ENCODE results near the gene P2RX5.

Gene P2RX5

DNA sequence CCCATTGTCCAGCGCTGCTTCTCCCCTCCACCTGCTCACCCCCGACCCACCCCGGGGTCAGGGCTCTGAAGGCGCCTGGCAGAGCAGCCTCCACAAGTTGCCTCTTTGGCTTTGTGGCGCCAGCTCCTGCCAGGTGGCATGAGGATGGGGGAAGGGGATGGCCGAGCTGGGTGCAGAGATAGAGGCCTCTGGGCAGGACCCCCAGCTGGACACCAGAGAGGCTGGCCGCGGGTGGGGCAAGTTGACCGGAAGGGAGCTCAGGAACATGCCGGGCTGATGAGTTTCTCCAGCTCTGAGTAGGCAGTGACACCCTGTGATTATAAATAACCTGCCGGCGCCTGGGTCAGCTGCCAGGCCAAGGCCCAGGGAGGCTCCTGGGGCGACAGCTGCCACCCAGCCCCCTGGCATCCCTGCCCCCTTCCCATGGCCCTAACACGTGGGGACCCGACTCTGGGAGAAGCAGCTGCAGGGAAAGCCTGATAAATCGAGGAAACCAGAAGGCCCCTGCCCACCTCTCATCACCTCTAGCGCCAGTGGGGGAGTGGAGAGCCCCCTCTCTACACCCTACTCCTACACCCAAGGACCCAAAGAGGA, 729 bp downstream of the P2RX5 start:
- Mint-ChIP-seq H3K36me3 (ENCODE audit: low read depth) (no peaks in the 10 kb centered on the region), H3K27me3 (no peaks in the 10 kb centered on the region), H3K27ac (no peak overlapping the region), H3K9me3 (no peaks in the 10 kb centered on the region), H3K4me3 (peak overlapping the region; percentile 88), H3K4me1 (ENCODE audit: low read depth) (peaks cover 29% of the 10 kb centered on the region)

DNA sequence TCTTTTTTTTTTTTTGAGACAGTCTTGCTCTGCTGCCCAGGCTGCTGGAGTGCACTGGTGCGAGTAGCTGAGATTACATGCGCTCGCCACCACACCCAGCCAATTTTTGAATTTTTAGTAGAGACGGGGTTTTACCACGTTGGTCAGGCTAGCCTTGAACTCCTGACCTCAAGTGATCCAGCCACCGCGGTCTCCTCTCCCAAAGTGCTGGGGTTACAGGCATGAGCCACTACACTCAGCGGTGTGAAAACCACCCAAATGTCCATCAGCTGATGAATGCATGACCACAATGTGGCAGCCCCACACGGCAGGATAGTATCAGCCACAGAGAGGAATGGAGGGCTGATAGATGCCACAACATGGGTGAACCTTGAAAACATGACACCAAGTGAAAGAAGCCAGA, 2.1 kb downstream of the P2RX5 start:
- peaks cover 3% of the 10 kb centered on the region for H3K36me3 Mint-ChIP-seq (ENCODE audit: low read depth)
- no peaks in the 10 kb centered on the region for H3K27me3 Mint-ChIP-seq
- H3K4me3 Mint-ChIP-seq = peak overlapping the region; percentile 88
- peak overlapping the region; percentile 78 for H3K27ac Mint-ChIP-seq
- H3K9me3 Mint-ChIP-seq = no peaks in the 10 kb centered on the region
- peaks cover 34% of the 10 kb centered on the region for H3K4me1 Mint-ChIP-seq (ENCODE audit: low read depth)

DNA sequence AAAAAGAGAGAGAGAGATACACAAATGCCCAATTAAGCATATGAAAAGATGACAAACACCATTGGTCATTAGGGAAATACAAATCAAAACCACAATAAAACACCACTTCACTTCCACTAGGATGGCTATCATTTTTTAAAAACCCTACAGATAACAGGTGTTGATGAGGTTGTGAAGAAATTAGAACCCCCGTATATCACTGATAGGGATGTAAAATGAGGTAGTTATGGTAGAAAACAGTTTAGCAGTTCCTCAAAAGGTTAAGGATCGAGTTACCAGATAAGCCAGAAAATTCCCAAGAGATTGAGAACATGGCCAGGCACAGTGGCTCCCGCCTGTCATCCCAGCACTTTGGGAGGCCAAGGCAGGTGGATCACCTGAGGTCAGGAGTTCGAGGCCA, 2.8 kb downstream of the P2RX5 start:
- H3K27ac Mint-ChIP-seq = peak overlapping the region; percentile 49
- H3K36me3 Mint-ChIP-seq (ENCODE audit: low read depth) = peaks cover 3% of the 10 kb centered on the region
- peak overlapping the region; percentile 26 for H3K4me3 Mint-ChIP-seq
- no peaks in the 10 kb centered on the region for H3K9me3 Mint-ChIP-seq
- H3K4me1 Mint-ChIP-seq (ENCODE audit: low read depth) = peaks cover 37% of the 10 kb centered on the region
- H3K27me3 Mint-ChIP-seq = no peaks in the 10 kb centered on the region

DNA sequence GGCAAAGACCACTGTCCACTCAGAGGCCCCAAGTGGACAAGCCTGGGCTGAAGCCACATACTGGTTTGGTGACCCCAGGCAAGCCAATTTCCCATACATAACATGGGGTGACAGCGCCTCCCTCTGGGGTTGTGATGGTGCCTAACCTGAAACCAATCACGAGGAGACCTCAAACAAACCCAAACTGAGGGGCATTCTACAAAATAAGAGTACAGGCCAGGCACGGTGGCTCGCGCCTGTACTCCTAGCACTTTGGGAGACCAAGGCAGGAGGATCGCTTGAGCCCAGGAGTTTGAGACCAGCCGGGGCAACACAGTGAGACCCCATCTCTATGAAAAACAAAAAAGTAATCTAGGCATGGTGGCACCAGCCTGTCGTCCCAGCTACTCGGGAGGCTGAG, 3.6 kb downstream of the P2RX5 start:
- Mint-ChIP-seq H3K9me3 (no peaks in the 10 kb centered on the region), H3K4me1 (ENCODE audit: low read depth) (peaks cover 39% of the 10 kb centered on the region), H3K4me3 (no peak overlapping the region), H3K27ac (no peak overlapping the region), H3K27me3 (no peaks in the 10 kb centered on the region), H3K36me3 (ENCODE audit: low read depth) (peaks cover 3% of the 10 kb centered on the region)

DNA sequence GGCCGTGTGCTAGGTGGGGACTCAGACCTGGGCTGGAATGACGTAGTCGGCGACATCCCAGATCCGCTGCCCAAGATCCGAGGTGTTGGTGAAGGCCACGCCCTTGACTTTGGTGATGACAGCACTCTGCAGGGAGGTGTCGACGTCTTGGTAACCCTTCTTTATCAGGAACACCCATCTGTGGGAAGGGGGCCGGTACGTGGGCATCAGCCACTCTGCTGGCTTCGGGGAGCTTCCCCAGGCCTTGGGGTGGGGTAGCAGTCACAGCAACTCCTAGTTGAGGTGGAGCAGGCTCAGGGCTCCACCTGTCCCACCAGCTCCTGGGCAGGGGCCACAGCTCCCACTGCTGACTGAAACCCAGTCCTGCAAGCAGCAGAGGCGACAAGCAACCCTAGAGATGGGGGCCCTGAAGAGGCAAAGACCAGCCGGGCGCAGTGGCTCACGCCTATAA, 4.3 kb downstream of the P2RX5 start:
- Mint-ChIP-seq H3K27me3 (no peaks in the 10 kb centered on the region), H3K27ac (no peak overlapping the region), H3K4me3 (no peak overlapping the region), H3K36me3 (ENCODE audit: low read depth) (peaks cover 3% of the 10 kb centered on the region), H3K9me3 (no peaks in the 10 kb centered on the region), H3K4me1 (ENCODE audit: low read depth) (peaks cover 39% of the 10 kb centered on the region)

DNA sequence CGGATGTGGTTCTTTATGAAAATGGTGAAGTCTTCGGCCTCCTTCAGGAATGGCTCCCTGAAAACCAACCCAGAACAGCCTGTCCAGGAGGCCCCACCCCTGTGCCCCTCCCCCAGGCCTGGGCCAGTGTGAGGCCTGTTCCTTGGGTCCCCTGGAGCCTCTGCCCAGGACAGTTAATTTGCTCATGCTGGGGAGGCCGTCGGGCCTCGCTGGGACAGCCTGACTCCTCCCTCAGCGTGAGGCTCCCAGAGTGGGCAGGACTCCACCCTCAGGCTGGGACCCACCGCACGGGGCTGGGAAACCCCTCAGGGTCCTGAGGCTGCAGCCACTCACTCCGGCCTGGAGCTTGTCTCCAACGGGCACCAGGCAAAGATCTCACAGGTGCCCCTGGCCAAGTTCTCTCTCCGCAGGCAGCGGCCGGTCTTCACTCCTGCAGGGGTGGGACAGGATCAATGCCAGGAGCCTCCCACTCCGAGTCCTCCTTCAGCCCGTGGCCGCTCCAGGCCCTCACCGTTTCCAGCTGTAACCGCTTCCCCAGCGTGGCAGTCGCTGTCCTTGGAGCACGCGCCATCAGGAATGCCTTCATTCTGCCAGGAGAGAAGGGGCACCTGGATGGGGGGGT, 5.8 kb downstream of the P2RX5 start:
- Mint-ChIP-seq H3K36me3 (ENCODE audit: low read depth) (peaks cover 3% of the 10 kb centered on the region), H3K4me3 (no peak overlapping the region), H3K9me3 (no peaks in the 10 kb centered on the region), H3K4me1 (ENCODE audit: low read depth) (peaks cover 35% of the 10 kb centered on the region), H3K27me3 (no peaks in the 10 kb centered on the region), H3K27ac (no peak overlapping the region)

DNA sequence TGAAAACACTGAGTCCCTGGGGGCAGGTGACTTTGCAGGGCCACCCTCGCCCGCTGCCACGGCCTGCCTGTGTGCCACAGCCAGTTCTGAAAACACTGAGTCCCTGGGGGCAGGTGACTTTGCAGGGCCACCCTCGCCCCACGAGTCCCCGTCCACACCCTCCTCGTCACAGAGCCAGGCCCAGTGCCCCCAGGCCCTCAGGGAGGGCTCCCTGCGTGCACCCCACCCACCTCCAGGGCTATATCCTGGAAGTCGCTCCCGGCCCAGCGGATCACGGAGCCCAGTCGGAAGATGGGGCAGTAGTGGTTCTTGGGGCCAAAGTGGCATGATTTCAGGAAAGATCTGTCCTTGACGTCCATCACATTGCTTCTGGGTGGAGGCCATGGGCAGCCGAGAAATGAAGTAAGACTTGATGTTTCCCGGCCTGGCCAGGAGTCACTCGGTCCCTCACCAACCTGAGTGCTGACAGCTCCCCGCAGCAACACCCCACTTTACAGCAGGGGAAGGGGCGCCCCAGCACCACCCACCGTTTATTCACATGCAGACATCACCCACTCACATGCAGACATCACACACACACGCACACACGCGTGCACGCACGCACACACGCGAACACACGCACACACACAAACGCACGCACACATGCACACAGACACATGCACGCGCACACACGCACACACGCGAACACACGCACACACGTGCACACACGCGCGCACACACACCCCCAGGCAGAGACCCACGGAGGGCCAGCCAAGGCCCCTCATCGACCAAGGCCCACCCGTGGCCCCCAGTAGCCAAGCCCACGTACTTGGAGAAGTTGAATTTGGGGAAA, 6.5 kb downstream of the P2RX5 start:
- Mint-ChIP-seq H3K9me3 (no peaks in the 10 kb centered on the region), H3K4me1 (ENCODE audit: low read depth) (peaks cover 32% of the 10 kb centered on the region), H3K27ac (no peak overlapping the region), H3K4me3 (no peak overlapping the region), H3K27me3 (no peaks in the 10 kb centered on the region), H3K36me3 (ENCODE audit: low read depth) (peaks cover 3% of the 10 kb centered on the region)

DNA sequence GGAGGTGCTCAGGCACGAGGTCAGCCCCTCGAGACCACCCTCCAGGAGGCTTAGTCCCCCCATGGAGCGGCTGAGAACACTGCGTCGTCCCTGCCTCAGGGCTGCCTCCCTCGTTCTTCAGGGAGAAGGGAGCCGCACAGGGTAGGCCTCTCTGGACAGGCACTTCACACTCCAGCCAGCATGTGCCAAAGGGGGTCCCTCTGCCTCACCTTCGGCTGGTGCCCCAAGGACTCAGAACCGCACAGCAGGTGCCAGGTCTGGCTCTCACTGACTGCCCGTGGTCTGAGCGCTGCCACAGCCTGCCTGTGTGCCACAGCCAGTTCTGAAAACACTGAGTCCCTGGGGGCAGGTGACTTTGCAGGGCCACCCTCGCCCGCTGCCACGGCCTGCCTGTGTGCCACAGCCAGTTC, 7.1 kb downstream of the P2RX5 start:
- Mint-ChIP-seq H3K27me3 (no peaks in the 10 kb centered on the region), H3K27ac (no peak overlapping the region), H3K9me3 (no peaks in the 10 kb centered on the region), H3K4me1 (ENCODE audit: low read depth) (peaks cover 26% of the 10 kb centered on the region), H3K36me3 (ENCODE audit: low read depth) (peaks cover 3% of the 10 kb centered on the region), H3K4me3 (no peak overlapping the region)

DNA sequence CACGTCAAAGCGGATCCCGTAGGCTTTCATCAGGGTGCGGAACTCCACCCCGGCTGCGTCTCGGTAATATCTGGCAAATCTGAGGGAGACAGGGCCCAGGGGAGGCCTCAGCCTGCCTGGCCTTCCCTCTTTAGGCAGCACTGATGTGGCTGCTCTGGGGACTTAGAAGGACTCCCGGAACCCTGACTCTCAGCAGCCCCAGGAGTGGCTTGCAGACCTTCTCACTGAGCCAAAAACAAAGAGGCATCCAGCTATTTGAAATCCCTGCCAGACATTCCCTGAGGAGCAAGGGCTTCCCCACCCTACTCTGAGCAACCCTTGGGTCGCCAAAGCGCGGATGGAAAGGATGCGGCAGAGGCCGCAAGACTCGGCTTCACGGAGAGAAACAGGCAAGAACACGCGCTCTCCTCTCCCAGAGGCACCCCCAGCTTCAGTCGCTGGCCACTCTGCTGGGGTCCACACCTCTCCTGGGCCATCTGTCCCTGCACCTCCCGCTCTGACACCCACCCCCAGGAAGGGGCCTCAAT, 7.9 kb downstream of the P2RX5 start:
- H3K36me3 Mint-ChIP-seq (ENCODE audit: low read depth) = peaks cover 3% of the 10 kb centered on the region
- H3K27ac Mint-ChIP-seq = no peak overlapping the region
- H3K27me3 Mint-ChIP-seq = no peaks in the 10 kb centered on the region
- no peaks in the 10 kb centered on the region for H3K9me3 Mint-ChIP-seq
- H3K4me3 Mint-ChIP-seq = peak overlapping the region; percentile 32
- H3K4me1 Mint-ChIP-seq (ENCODE audit: low read depth) = peaks cover 23% of the 10 kb centered on the region

DNA sequence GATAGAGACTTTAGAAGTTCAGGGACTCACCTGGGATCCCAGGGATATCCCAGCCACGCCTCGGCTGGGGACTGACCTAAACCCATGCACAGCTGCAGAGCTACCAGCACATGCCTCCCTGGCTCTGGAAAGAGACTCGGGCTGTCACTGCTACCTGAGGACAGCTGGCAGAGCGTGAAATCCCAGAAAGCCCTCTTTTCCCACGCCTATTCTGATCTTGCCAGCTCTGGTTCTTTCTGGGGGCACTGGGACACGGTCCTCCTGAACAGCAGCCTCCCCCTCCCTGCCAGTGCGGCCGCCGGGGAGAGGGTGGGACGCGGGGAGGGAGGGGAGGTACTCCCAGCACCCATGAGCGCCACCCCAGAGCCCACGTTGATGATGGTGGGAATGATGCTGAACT, 10.8 kb downstream of the P2RX5 start:
- H3K27ac Mint-ChIP-seq = no peak overlapping the region
- H3K4me3 Mint-ChIP-seq = no peak overlapping the region
- H3K4me1 Mint-ChIP-seq (ENCODE audit: low read depth) = peaks cover 15% of the 10 kb centered on the region
- no peaks in the 10 kb centered on the region for H3K9me3 Mint-ChIP-seq
- peaks cover 7% of the 10 kb centered on the region for H3K36me3 Mint-ChIP-seq (ENCODE audit: low read depth)
- H3K27me3 Mint-ChIP-seq = no peaks in the 10 kb centered on the region

DNA sequence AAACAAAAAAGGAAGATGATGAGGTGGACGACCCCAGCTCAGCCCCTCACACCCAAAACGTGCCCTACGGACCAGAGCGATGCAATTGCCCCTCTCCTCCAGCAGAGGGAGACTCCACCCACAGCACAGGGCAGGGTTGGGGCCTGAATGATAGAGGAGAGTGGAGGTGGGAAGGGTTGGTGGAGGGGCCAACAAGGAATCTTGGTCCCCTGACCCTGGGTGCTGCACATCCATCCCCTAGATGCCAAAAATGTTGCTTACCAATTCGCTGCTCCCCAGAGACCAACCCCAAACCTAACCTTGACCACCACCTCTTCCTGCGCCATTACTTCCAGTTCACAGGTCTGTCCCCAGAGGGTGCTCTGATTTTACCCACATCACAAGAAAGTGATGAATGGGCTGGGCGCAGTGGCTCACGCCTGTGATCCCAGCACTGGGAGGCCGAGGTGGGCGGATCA, 12.9 kb downstream of the P2RX5 start:
- H3K36me3 Mint-ChIP-seq (ENCODE audit: low read depth) = peaks cover 3% of the 10 kb centered on the region
- no peaks in the 10 kb centered on the region for H3K9me3 Mint-ChIP-seq
- no peak overlapping the region for H3K27ac Mint-ChIP-seq
- H3K27me3 Mint-ChIP-seq = no peaks in the 10 kb centered on the region
- H3K4me1 Mint-ChIP-seq (ENCODE audit: low read depth) = peaks cover 7% of the 10 kb centered on the region
- H3K4me3 Mint-ChIP-seq = no peak overlapping the region

DNA sequence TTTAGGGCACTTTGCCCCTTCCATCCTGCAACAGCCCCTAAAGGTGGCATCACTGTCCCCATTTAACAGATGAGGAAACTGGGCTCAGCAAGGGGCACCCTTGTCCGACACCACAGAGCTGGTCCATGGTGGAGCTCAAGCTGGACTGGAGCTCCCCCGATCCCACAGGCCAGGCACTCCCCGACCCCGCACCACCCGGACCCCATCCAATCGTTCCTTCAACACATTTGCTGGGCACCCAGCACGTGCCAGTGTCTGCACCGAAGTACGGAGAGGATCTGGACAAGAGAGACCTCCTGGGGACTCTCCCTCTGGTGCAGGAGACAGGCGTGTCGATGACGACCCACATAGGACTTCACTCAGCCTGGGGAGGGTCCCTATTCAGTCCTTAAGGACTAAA, 13.9 kb downstream of the P2RX5 start:
- no peak overlapping the region for H3K4me3 Mint-ChIP-seq
- H3K36me3 Mint-ChIP-seq (ENCODE audit: low read depth) = peaks cover 3% of the 10 kb centered on the region
- no peaks in the 10 kb centered on the region for H3K27me3 Mint-ChIP-seq
- no peak overlapping the region for H3K27ac Mint-ChIP-seq
- peaks cover 5% of the 10 kb centered on the region for H3K4me1 Mint-ChIP-seq (ENCODE audit: low read depth)
- H3K9me3 Mint-ChIP-seq = no peaks in the 10 kb centered on the region

DNA sequence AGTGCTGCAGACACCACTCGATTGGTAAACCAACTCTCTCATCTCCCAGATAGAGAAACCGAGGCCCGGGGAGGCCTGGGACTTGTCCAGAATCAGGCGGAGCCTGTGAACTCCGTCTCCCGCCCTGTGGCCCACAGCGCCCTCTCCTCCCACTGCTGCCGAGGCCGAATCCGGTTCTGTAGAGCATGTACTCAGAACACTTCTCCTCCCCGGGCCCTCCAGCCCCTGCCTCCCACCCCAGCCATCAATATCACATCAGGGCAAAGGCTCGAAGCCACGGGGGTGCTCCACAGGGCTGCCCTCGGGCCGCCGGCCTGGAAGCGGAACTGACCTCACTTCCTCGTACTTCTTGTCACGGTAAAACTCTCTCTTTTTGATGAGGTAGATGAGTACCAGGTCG, 14.4 kb downstream of the P2RX5 start:
- peaks cover 3% of the 10 kb centered on the region for H3K36me3 Mint-ChIP-seq (ENCODE audit: low read depth)
- no peak overlapping the region for H3K4me3 Mint-ChIP-seq
- H3K9me3 Mint-ChIP-seq = no peaks in the 10 kb centered on the region
- peaks cover 5% of the 10 kb centered on the region for H3K4me1 Mint-ChIP-seq (ENCODE audit: low read depth)
- no peaks in the 10 kb centered on the region for H3K27me3 Mint-ChIP-seq
- no peak overlapping the region for H3K27ac Mint-ChIP-seq

DNA sequence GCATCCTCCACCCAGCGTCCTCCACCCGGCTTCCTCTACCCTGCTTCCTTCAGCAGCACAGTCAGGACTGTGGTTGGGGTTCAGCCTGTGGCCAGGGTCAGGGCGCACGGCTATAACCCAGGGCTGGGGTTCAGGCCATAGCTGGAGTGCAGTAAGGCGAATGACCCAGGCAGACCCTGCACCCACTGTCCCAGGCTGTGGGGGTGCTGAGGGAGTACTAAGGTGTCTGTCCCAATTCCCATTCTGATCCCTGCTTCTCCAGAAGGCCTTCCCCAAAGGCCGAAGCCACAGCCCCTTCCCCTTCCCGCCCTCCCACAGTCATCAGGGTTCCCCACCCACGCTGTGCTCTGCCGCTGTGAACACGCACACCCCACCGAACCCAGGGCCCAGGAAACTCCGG, 14.9 kb downstream of the P2RX5 start:
- Mint-ChIP-seq H3K9me3 (no peaks in the 10 kb centered on the region), H3K36me3 (ENCODE audit: low read depth) (peaks cover 3% of the 10 kb centered on the region), H3K27me3 (no peaks in the 10 kb centered on the region), H3K4me3 (no peak overlapping the region), H3K4me1 (ENCODE audit: low read depth) (peaks cover 5% of the 10 kb centered on the region), H3K27ac (no peak overlapping the region)

DNA sequence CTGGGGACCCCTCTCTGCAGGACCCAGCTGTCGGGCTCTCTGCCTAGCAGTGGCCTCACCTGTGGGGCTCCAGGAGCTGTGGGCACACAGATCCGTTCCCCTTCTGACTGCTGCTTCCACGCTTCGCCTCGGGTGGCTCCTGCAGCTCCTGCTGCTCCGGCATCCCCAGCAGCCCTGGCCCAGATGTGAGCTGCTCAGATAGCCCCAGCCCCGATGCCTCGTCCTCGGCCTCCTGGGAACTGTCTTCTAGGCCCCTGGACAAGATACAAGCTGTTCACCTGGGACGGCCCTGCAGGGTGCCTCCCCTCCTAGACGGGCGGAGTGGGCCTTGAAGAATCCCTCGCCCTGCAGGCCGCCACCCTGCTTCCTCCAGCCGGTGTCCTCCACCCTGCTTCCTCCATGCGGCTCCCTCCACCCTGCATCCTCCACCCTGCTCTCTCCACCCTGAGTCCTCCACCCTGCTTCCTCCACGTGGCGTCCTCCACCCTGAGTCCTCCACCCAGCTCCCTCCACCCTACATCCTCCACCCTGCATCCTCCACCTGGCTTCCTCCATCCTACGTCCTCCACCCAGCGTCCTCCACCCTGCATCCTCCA, 16.3 kb downstream of the P2RX5 start:
- H3K36me3 Mint-ChIP-seq (ENCODE audit: low read depth) = peaks cover 3% of the 10 kb centered on the region
- peaks cover 5% of the 10 kb centered on the region for H3K4me1 Mint-ChIP-seq (ENCODE audit: low read depth)
- H3K4me3 Mint-ChIP-seq = no peak overlapping the region
- H3K27me3 Mint-ChIP-seq = no peaks in the 10 kb centered on the region
- no peak overlapping the region for H3K27ac Mint-ChIP-seq
- no peaks in the 10 kb centered on the region for H3K9me3 Mint-ChIP-seq

Measured in stimulated activated naive CD8-positive, alpha-beta T cell treated with anti-CD3 and anti-CD28 coated beads, Interleukin-15, Interleukin-2, amounts not matched to agents 100 ng/mL and 50 ng/mL, for 24 hours (primary cell).